Measurements from ENCODE around the gene GARNL3.

- TF ChIP-seq CTCF (conservative IDR thresholded peaks at IDR 0.05; ENCODE audit: low read depth in 2 of 2) (no peak), EZH2phosphoT487 (IDR thresholded peaks at IDR 0.05; ENCODE audit: unreplicated experiment) (no peak), POLR2AphosphoS5 (IDR thresholded peaks at IDR 0.05; ENCODE audit: low read depth) (no peak), ETS1 (IDR thresholded peaks at IDR 0.05) (no peak), EZH2 (IDR thresholded peaks at IDR 0.05; ENCODE audit: low read depth, unreplicated experiment) (no peak), STAT1 (IDR thresholded peaks at IDR 0.05; ENCODE audit: unreplicated experiment) (no peak)
Measured at GRCh38 chr9:127258606-127259471, 5.7 kb upstream of the GARNL3 start.
